Mesenchymal stem cell (in vitro differentiated cells and primary cell): ENCODE results near the gene RABGAP1L.
A peak's percentile ranks its signal among the peaks of the same experiment; 100 is the strongest.

Experiments used
- DNase-seq: peaks from one replicate; pipeline ENCODE4 v3.0.0-alpha.2; 2013
- H2AFZ ChIP-seq: one replicate; pipeline ENCODE4 v1.6.1; 2013; ENCODE audit warnings: low read depth, mild to moderate bottlenecking, control low read depth, inconsistent platforms, low read length, moderate library complexity
- H2AK5ac ChIP-seq: 2 replicates; pipeline ENCODE4 v1.6.1; 2013; ENCODE audit warnings: low read length, moderate library complexity, mild to moderate bottlenecking, inconsistent platforms; ENCODE audit not compliant: severe bottlenecking
- H2BK120ac ChIP-seq: one replicate; pipeline ENCODE4 v1.6.1; 2013; ENCODE audit warnings: low read depth, mild to moderate bottlenecking, inconsistent platforms, low read length, moderate library complexity
- H2BK12ac ChIP-seq, 2 experiments: one replicate each; pipeline ENCODE4 v1.6.1; 2013; ENCODE audit warnings: inconsistent platforms in 2 of 2, low read length in 2 of 2, mild to moderate bottlenecking in 2 of 2, moderate library complexity in 2 of 2, control low read depth in 1 of 2
- H2BK15ac ChIP-seq: one replicate; pipeline ENCODE4 v1.6.1; 2013; ENCODE audit warnings: mild to moderate bottlenecking, low read depth, inconsistent platforms; ENCODE audit not compliant: poor library complexity, severe bottlenecking
- H2BK5ac ChIP-seq: 2 replicates; pipeline ENCODE4 v1.6.1; 2013; ENCODE audit warnings: low read depth, mild to moderate bottlenecking, low read length, control low read depth, inconsistent platforms; ENCODE audit not compliant: poor library complexity, severe bottlenecking
- H3K14ac ChIP-seq, 2 experiments: one replicate each; pipeline ENCODE4 v1.6.1; 2013; ENCODE audit warnings: inconsistent platforms in 2 of 2, low read length in 2 of 2, control low read depth in 1 of 2, mild to moderate bottlenecking in 1 of 2, moderate library complexity in 1 of 2
- H3K18ac ChIP-seq, 2 experiments: one replicate each; pipeline ENCODE4 v1.6.1; 2013; ENCODE audit warnings: inconsistent platforms in 2 of 2, low read length in 2 of 2, control low read depth in 1 of 2, low read depth in 1 of 2, mild to moderate bottlenecking in 1 of 2
- H3K23ac ChIP-seq, 2 experiments: one replicate each; pipeline ENCODE4 v1.6.1; 2013; ENCODE audit warnings: inconsistent platforms in 2 of 2, low read length in 2 of 2, mild to moderate bottlenecking in 2 of 2, moderate library complexity in 2 of 2, control low read depth in 1 of 2
- H3K27ac ChIP-seq: 2 replicates; pipeline ENCODE4 v1.5.1; 2013; ENCODE audit warnings: mild to moderate bottlenecking, moderate library complexity, low read length, control low read depth, inconsistent platforms; ENCODE audit not compliant: poor library complexity, severe bottlenecking
- H3K27me3 ChIP-seq, 2 experiments: 2 replicates each; pipeline versions ENCODE4 v1.6.1 to v1.7.0; 2013; ENCODE audit warnings: low read length in 2 of 2, mild to moderate bottlenecking in 2 of 2, moderate library complexity in 2 of 2, control low read depth in 1 of 2, inconsistent platforms in 1 of 2; ENCODE audit not compliant: control insufficient read depth in 1 of 2, insufficient read depth in 1 of 2
- H3K36me3 ChIP-seq, 2 experiments: 2 replicates each; pipeline versions ENCODE4 v1.6.1 to v1.7.0; 2013; ENCODE audit warnings: low read length in 2 of 2, control low read depth in 1 of 2, inconsistent platforms in 1 of 2, low read depth in 1 of 2, mild to moderate bottlenecking in 1 of 2; ENCODE audit not compliant: insufficient read depth in 2 of 2, control insufficient read depth in 1 of 2
- H3K4ac ChIP-seq, 2 experiments: one replicate each; pipeline ENCODE4 v1.6.1; 2013; ENCODE audit warnings: inconsistent platforms in 2 of 2, low read length in 2 of 2, mild to moderate bottlenecking in 2 of 2, moderate library complexity in 2 of 2, control low read depth in 1 of 2, low read depth in 1 of 2
- H3K4me1 ChIP-seq: 2 replicates; pipeline ENCODE4 v1.6.1; 2013; ENCODE audit warnings: low read depth, low read length, control low read depth; ENCODE audit not compliant: control insufficient read depth, insufficient read depth
- H3K4me2 ChIP-seq: 2 replicates; pipeline ENCODE4 v1.6.1; 2013; ENCODE audit warnings: low read length, mild to moderate bottlenecking, inconsistent platforms; ENCODE audit not compliant: poor library complexity, severe bottlenecking
- H3K4me3 ChIP-seq, 2 experiments: 2 replicates each; pipeline versions ENCODE4 v1.5.1 to v1.7.0; 2013; ENCODE audit warnings: low read length in 2 of 2, mild to moderate bottlenecking in 2 of 2, control low read depth in 1 of 2, low read depth in 1 of 2; ENCODE audit not compliant: insufficient read depth in 1 of 2
- H3K79me1 ChIP-seq: replicated peaks from 2 replicates; pipeline ENCODE4 v1.6.1; 2013; ENCODE audit warnings: mild to moderate bottlenecking, control low read depth, low read length, inconsistent platforms; ENCODE audit not compliant: poor library complexity, severe bottlenecking
- H3K9ac ChIP-seq: 2 replicates; pipeline ENCODE4 v1.7.0; 2013; ENCODE audit warnings: mild to moderate bottlenecking, low read length, moderate library complexity
- H3K9me3 ChIP-seq: 2 replicates; pipeline ENCODE4 v1.7.0; 2013; ENCODE audit warnings: mild to moderate bottlenecking, low read length; ENCODE audit not compliant: control insufficient read depth
- H4K8ac ChIP-seq: one replicate; pipeline ENCODE4 v1.6.1; 2013; ENCODE audit warnings: inconsistent platforms, mild to moderate bottlenecking, low read length, moderate library complexity
- H4K91ac ChIP-seq: one replicate; pipeline ENCODE4 v1.6.1; 2013; ENCODE audit warnings: mild to moderate bottlenecking, low read length, inconsistent platforms
- WGBS: methylation state at CpG from one replicate; pipeline ENCODE4 v1.1.7; 2013; ENCODE audit warnings: mixed read lengths; 5-methylcytosine and 5-hydroxymethylcytosine counted together

RABGAP1L gene

DNA sequence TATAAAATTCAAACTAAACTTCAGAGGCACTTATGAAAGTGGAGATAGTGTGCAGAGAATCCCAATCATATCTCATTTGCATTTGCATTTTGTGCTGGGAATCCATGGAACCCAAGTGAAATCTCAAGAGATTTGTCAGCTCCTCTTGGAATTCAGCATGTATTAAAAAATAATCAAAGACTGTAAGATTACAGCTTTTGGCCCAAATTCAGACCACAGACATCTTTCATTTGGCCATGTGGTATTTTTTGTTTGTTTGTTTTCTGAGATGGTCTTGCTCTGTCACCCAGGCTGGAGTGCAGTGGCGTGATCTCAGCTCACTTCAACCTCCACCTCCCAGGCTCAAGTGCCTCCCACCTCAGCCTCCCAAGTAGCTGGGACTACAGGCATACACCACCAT is 836.6 kb downstream of the RABGAP1L start:
- H2AFZ ChIP-seq = no peak overlapping the region

DNA sequence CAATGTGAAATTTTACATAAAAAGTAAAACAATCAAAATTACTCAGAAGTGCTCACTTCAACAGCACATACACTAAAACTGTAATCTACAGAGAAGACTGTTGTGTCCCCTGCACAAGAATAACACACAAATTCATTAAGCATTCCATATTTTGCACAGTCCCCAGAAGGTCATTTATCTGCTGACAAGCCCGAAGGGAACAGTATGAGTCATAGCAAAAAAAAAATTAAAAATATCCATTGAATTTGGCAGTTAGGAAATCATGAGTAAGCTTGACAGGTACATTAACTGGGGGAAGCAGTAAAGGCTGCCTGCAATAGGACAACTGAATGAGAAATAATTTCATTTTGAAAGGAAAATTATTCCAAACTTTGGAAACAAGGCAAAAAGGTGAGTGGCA is 837.2 kb downstream of the RABGAP1L start:
- Histone ChIP-seq H3K4ac (no peak overlapping the region), H3K4me3 (no peak overlapping the region), H3K9ac (no peak overlapping the region), H3K4me2 (no peak overlapping the region), H3K23ac (no peak overlapping the region), H3K9me3 (no peaks in the 10 kb centered on the region), H3K4me1 (peaks cover 5% of the 10 kb centered on the region), H2BK5ac (no peak overlapping the region), H3K79me1 (no peaks in the 10 kb centered on the region), H2BK12ac (no peak overlapping the region), H2BK15ac (no peak overlapping the region), H4K8ac (no peak overlapping the region), H3K27ac (no peak overlapping the region), H3K36me3 (peaks cover 0 to 3% of the 10 kb centered on the region in 2 experiments), H2AK5ac (no peak overlapping the region), H2AFZ (no peak overlapping the region), H4K91ac (no peak overlapping the region), H3K27me3 (no peaks in the 10 kb centered on the region), H3K14ac (no peak overlapping the region), H3K18ac (no peak overlapping the region), H2BK120ac (no peak overlapping the region)
- peak; percentile 30 for DNase-seq
- WGBS = 6% methylated on average over 1 of the region's 1 CpG

More for the DNA sequence above, 836.6 kb downstream of the RABGAP1L start:
- no peak overlapping the region for H2BK5ac ChIP-seq
- no peak overlapping the region for H3K4ac ChIP-seq
- no peaks in the 10 kb centered on the region for H3K9me3 ChIP-seq
- no peak overlapping the region for H2AK5ac ChIP-seq
- 100% methylated on average over 1 of the region's 1 CpG for WGBS
- H3K4me2 ChIP-seq = no peak overlapping the region
- H4K8ac ChIP-seq = no peak overlapping the region
- H2BK12ac ChIP-seq = no peak overlapping the region
- H2BK15ac ChIP-seq = no peak overlapping the region
- H4K91ac ChIP-seq = no peak overlapping the region
- H3K4me3 ChIP-seq = no peak overlapping the region
- no peak overlapping the region for H3K23ac ChIP-seq
- no peak overlapping the region for H2BK120ac ChIP-seq
- DNase-seq = peak; percentile 26
- no peaks in the 10 kb centered on the region for H3K27me3 ChIP-seq
- H3K4me1 ChIP-seq = peaks cover 5% of the 10 kb centered on the region
- H3K27ac ChIP-seq = no peak overlapping the region
- no peak overlapping the region for H3K14ac ChIP-seq
- peaks cover 0 to 3% of the 10 kb centered on the region in 2 experiments for H3K36me3 ChIP-seq
- H3K79me1 ChIP-seq = no peaks in the 10 kb centered on the region
- H3K9ac ChIP-seq = no peak overlapping the region
- H3K18ac ChIP-seq = no peak overlapping the region

DNA sequence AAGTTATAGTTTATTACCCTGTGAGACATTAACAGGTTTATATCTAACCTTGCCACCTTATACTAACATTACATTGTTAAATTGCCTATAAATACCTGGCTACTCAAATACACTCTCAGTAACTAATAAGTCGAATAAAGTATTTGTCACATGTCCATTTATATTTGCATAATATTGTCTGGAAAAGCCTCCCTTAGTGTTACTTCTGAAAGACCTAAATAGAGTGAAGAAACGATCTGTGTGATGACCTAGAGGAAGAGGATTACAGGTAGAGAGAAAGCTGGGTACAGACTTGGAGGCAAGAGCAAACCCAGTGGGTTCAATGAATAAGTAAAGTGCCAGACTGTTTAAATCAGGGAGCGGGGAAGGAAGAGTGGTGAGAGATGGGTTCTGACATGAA is 837.7 kb downstream of the RABGAP1L start:
- H3K4ac ChIP-seq = no peak overlapping the region
- peaks cover 0 to 2% of the 10 kb centered on the region in 2 experiments for H3K36me3 ChIP-seq
- no peaks in the 10 kb centered on the region for H3K9me3 ChIP-seq
- H3K23ac ChIP-seq = no peak overlapping the region
- no peak overlapping the region for H2BK15ac ChIP-seq
- no peak overlapping the region for H3K14ac ChIP-seq
- H3K4me3 ChIP-seq = no peak overlapping the region
- H2BK5ac ChIP-seq = no peak overlapping the region
- H2AK5ac ChIP-seq = no peak overlapping the region
- H4K8ac ChIP-seq = no peak overlapping the region
- no peak overlapping the region for H3K9ac ChIP-seq
- no peaks in the 10 kb centered on the region for H3K27me3 ChIP-seq
- H3K79me1 ChIP-seq = no peaks in the 10 kb centered on the region
- H2BK120ac ChIP-seq = no peak overlapping the region
- peaks cover 5% of the 10 kb centered on the region for H3K4me1 ChIP-seq
- H3K27ac ChIP-seq = no peak overlapping the region
- H3K4me2 ChIP-seq = no peak overlapping the region
- no peak overlapping the region for H2BK12ac ChIP-seq
- no peak for DNase-seq
- no peak overlapping the region for H3K18ac ChIP-seq
- no peak overlapping the region for H2AFZ ChIP-seq
- WGBS = 99% methylated on average over 2 of the region's 3 CpGs
- H4K91ac ChIP-seq = no peak overlapping the region

DNA sequence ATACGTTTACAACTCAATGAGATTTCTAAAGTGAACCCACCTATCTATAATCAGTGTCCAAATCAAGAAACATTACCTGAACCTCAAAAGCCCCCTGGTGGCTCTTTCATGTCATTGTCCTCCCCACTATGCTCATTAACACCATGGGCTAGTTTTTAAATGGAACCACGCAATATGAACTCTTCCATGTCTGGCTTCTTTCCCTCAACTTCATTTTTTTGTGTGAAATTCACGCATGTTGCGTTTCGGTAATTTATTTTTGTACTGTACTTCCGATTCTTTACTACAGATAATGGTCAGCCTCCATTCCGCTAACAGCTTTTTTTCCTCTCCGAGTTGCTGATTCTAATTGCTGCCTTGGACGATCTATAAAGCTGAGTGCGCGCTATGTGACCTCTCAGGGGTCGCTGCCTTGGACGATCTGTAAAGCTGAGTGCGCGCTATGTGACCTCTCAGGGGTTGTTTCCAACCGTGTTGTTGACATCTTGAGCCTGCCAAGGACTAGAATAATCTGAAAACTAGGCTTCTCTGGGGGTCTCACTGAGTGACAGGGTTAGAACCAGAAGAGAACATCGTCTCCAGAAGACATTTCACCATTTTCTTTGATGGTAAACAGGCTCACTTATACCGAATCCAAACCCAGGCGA is 839.4 kb downstream of the RABGAP1L start:
- Histone ChIP-seq H3K27me3 (no peaks in the 10 kb centered on the region), H3K9me3 (no peaks in the 10 kb centered on the region), H3K4me3 (peak overlapping the region; percentile 60 to 88), H2BK15ac (no peak overlapping the region), H2AFZ (peak overlapping the region; percentile 60), H3K23ac (no peak overlapping the region), H3K18ac (peak overlapping the region; percentile 84 to 96), H3K79me1 (no peaks in the 10 kb centered on the region), H3K36me3 (no peaks in the 10 kb centered on the region), H2AK5ac (peak overlapping the region; percentile 92), H3K14ac (peak overlapping the region in 1 of 2 experiments; percentile 13), H3K4me2 (peak overlapping the region; percentile 63), H4K91ac (peak overlapping the region; percentile 55), H2BK12ac (no peak overlapping the region), H3K4ac (peak overlapping the region; percentile 86 to 100), H2BK5ac (peak overlapping the region; percentile 90), H3K4me1 (peaks cover 5% of the 10 kb centered on the region), H3K27ac (peak overlapping the region; percentile 100), H2BK120ac (peak overlapping the region; percentile 56), H3K9ac (peak overlapping the region; percentile 97), H4K8ac (peak overlapping the region; percentile 98)
- WGBS = 25% methylated on average over 18 of the region's 19 CpGs
- DNase-seq = peak; percentile 64
